GM19328 (cell line): ENCODE results near the gene GOSR2.
"Not testable (repeated sequence)": the region's sequence is repeated elsewhere in the genome, so short reads cannot be mapped to it uniquely, and the experiment has no call there.

Experiments used
- ATAC-seq: cut with Tn5 transposase; IDR thresholded peaks from one replicate; pipeline ENCODE4 v1.9.1; 2021; ENCODE audit warnings: mild to moderate bottlenecking, moderate library complexity; ENCODE audit not compliant: unreplicated experiment

GOSR2 gene

DNA sequence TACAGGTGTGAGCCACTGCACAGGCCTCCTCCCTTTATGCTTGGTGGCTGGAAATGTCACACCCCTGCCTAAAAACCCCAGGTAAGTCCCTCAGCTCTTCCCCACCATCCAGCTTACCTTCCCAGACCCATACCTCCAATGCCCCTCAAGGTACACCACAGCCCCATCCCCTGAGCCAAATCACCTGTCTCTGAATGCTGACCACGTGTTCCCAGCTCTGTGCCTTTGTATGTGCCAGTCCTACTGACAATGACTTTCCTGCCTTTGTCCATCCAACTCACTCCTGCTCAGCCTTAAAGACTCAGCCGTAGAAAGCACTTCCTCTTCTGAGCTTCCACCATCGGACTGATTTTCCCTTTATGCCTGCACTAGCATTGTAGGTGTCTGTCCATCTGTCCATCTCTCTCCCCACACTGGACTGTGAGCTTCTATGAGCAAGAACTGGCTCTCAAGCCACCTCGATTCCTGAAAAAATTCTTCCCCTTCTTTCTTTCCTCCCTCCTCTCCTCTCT, 30.7 kb upstream of the GOSR2 start:
- no peak for ATAC-seq

DNA sequence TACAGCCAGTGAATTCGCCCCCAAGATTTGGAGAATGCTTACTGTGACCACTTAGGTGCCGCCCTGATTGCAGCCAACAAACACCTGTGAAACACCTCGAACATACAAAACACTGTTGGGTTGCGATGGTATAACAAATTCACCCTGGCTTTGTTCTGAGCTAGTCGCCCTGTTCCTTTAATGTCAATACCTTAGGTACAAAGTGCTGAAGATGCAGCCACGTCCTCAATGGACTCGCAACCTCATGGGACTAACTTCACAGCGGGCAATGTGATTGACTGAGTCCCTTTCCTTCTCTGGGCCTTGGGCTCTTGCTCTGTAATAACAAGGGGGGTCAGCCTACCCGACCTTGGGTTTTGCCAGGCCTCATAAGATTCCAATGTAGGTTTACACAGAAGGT, 28.9 kb upstream of the GOSR2 start:
- ATAC-seq = no peak

DNA sequence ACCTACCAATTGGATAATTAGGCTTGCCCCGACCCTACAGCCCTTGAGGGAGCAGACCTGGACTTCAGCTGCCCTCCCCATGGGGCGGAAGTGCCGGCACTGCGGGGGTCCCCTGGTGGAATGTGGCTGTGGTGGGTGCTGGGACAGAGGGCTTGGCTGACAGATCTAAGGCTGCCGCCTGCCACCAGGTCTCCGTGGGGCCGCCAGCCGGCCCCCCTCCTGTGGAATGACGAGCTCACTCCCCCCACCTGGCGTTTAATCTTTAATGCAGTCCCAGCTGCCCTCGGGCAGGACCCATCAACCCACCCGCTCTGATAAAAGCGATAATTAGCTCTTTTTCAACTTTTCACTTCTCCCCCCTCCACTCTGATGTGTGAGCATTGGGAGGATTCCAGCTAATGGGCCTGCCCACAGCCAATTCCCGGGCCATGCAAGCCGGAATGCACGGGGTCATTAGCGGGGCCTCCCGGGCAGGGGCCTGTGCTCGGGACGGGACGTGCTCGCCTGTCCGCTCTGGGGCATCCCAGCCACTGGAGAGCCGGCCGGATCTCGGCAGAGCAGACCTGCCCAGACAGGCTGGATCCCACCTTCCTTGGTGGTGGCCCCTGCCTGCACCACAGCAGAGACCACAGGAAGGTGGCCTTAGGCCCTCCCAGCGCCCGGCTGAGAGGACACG, 28.3 kb upstream of the GOSR2 start:
- ATAC-seq = no peak

DNA sequence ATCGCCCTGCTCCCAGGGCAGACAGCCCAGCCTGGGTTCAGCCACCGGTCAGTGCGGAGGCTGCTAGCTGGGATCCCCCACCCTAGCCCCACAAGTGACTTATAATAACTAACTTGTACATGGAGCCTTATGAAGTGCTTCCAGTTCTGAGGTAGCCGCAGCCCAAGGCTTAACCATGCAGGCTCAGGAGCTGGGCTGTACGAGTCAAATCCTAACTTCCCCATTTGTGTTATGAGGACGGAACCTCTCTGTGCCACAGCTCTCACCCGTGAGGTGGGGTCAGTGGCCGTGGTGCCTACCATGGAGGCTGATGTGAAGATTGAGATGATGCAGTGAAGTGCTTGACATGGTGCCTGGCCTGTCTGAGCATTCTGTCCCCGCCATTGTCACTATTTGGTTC, 27.8 kb upstream of the GOSR2 start:
- ATAC-seq = no peak

DNA sequence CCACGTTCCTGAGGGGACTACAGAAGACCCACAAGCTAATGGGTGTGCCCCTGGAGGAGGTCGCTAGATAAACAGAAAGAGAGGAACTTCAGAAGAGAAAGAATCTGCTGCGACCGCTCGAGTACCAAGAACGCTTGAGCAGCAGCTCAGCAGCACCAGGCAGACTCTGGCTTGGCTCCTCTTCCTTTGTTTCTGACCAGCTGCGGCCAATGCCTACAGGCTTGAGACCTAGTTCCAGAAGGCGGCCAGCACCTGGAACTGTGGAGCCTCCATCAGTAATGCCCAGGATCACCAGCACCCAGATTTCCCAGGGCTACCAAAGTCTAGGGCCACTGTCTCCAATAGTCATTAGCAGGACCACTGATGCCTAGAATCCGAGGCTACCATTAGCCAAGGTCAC, 26.0 kb upstream of the GOSR2 start:
- no peak for ATAC-seq

DNA sequence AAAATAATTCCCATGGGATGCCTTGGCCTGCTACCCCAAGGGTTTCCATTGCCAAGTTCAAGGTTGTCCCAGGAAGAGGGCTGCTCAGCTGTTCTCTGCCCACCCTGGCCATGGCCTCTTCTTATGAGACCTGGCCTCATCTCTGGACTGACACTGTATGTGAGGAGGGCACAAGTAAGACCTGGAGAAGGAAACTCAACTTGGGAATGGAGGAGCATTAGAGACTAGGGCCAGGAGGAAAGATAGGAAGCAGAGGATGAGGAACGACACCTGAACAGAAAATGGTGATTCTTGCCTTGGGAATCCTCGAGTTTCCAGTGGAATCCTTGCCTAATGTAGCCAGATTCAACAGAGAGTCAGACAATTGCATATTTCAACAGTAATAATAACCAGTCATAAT, 24.6 kb upstream of the GOSR2 start:
- ATAC-seq = no peak

DNA sequence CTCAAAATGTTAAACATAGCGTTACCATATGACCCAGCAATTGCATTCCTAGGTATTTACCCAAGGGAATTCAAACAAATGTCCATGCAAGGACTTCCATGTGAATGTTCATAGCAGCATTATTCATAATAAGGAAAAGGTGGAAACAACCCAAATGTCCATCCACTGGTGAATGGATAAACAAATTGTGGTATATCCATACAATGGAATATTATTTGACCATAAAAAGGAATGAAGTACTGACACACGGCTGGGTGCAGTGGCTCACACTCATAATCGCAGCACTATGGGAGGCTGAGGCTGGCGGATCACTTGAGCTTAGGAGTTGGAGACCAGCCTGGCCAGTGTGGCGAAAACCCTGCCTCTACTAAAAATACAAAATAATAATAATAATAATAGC, 24.1 kb upstream of the GOSR2 start:
- ATAC-seq = no peak

DNA sequence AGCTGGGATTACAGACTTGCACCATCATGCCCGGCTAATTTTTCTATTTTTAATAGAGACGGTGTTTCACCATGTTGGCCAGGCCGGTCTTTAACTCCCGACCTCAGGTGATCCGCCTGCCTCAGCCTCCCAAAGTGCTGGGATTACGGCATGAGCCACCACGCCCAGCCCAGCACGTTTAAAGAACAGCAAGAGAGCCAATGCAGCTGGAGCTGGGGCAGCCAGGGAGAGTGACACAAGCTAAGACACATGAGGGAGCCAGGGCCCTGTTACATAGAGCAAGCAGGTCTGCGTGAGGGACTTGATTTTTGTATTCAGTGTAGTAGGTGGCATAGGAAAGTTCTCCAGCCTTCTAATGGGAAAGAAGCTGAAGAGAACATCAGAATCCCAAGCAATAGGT, 21.7 kb upstream of the GOSR2 start:
- ATAC-seq = no peak

DNA sequence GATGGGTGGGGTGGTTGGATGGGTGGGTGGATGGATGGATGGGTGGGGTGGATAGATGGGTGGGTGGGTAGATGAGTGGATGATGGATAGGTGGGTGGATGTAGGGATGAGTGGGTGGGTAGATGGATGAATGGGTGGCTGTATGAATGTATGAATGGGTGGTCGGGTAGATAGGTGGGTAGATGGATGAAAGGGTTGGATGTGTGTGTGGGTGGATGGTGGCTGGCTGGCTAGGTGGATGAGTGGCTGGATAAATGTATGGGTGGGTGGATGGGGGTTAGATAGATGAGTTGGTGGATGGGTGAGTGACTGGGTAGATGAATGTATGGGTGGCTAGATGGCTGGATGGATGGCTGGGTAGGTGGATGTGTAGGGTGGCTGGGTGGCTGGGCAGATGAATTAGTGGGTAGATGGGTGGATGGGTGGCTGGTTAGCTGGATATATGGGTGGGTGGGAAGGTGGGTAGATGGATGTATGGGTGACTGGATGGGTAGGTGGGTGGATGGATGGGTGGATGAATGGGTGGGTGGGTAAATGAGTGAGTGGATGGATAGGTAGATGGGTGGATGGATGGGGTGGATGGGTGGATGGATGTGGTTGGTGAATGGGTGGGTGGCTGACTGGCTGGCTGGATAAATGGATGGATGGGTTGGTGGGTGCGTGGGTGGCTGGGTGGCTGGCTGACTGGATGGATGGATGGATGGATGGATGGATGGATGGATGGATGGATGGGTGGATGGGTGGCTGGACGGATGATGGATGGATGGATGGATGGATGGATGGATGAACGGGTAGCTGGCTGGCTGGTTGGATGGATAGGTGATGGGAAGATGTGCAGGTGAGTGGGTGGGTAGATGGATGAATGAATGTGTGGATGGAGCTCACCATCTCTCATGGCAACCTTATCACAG, 18.9 kb upstream of the GOSR2 start:
- no peak for ATAC-seq

DNA sequence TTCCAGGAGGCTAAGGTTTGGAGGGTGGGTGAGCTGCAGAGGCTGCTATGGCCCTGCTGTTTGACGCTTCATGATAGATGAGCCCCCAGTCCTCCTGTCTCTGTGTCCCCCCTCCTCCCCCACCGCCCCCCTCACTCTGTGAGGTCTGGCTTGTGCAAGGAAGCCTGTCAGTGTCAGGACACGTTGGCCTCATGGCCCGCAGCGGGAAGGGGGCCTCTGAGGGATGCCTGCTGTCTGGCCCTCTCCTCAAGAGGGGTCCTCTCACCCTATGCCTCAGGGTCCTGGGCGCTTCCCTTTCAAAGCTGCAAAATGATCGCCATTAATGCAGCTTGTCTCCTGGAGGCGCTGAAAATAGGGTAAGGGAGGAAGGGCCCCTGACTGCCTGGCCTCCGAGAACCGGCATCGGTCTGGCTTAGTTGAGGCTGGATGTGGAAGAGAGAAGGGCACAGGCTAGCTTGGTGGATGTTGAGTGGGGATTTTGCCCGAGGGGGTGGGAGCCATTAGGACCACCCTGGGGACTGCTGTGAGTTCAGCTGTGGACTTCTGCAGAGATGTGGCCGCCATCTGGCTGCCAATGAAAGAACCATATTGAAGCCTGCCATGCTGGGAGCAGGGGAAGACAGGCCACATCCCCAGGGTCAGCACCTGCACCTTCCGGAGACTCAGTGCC, 14.8 kb upstream of the GOSR2 start:
- no peak for ATAC-seq

DNA sequence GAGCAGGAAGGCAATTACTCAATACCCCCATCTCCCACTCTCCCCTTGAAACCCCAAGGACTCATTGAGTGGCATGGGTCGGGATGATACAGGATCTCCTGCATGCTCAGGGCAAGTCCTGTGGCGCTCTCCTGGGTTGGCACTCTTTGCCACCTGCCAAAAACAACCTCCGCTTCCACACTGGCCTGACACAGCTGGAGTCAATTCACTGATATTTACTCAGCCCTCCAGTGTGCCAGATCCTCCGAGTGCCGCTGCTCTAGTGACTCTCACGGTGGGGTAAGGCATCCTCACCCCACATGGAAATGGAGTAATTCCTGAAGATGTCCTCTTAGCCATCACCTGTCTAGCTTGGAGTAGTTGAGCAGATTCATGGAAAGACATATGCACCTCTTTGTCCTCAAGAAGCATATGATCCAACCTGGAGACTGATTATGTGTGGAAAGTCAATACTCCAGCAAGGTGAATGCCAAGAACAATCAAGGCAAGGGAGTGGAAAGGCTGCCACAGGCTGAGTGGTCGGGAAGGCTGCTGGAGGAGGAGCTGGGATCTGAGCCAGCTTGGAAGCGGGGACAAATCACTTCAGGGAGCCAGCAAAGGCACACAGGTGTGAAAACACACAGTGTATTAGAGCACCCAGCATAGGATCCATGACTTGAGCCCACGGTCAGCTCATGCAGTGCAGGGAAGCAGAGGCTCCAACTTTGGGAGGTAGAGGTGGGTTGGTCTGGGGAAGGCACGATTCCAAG, 12.6 kb upstream of the GOSR2 start:
- ATAC-seq = no peak

DNA sequence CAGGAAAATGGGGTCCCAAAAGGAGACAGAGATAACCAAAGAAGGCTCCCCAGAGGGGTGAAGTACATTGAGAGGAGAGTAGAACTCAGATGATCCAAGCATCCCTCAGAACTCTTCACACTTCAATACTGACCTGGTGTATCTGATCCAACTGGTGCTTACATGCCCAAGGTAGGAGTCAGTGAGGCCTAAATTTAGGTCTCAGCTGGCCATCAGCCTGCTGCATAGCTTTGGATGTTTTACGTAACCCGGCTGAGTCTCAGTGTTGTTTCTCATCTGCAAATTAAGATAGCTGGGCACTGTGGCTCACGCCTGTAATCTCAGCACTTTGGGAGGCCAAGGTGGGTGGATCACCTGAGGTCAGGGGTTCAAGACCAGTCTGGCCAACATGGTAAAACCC, 11.6 kb upstream of the GOSR2 start:
- ATAC-seq = no peak

DNA sequence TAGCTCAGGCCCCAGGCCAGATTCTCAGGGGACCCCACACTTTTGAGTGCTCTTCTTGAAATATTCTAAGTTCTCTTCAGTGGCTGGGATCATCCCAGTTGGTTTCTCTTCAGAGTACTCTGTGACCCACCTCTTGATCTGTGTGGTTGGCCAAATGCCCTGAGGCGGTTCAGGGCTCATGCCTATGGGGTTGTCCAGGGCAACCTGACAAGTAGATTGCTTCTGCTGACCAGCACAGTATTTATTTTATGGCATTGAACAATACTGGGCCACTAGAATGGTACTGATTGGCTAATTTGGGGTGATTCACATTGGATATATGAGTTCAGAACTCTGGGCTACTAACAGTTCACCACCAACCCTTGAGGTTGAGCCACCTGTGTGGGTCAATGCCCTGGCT, 7.4 kb upstream of the GOSR2 start:
- no peak for ATAC-seq

DNA sequence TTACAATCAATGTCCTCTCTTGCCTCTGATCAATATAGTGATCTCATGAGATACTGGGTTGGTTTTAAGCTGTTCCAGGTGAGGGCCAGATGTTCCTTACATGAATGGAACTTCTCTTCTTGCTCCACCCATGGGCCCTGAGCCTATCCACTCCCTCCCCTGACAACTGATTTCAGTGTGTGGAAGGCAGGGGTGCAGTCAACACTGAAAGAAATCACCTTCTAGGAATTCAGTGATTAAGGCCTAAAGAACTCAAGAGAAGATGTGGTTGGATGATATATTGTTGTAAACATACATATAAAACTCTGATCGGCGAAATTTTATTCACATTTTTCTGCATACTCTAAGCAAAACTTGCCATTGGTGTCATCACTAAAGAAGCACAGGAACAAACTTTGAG, 6.7 kb upstream of the GOSR2 start:
- ATAC-seq = no peak

DNA sequence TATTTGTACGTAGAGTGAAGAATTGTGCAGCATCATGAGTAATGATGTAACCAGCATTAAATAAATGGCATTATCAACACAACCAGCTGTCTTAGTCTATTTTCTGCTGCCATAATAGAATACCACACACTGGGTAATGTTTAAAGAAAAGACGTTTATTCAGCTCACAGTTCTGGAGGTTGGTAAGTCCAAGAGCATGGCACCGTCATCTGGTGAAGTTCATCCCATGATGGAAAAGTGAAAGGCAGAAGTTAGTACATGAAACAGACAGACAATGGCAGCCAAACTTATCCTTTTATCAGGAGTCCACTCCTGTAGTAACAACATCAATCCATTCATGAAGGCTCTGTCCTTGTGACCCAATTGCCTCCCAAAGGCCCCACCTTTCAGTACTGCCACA, 6.3 kb upstream of the GOSR2 start:
- no peak for ATAC-seq

DNA sequence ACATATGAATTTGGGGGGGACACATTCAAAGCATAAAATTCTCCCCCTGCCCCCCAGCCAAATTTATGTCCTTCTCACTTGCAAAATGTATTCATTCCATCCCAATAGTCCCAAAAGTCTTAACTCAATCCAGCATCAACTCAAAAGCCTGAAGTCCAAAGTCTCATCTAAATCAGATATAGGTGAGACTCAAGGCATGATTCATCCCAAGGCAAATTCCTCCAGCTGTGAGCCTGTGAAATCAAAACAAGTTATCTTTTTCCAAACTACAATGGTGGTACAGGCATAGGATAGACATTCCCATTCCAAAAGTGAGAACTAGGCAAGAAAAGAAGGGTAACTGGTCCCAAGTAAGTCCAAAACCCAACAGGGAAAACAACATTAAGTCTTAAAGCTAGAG, 5.9 kb upstream of the GOSR2 start:
- ATAC-seq = no peak

DNA sequence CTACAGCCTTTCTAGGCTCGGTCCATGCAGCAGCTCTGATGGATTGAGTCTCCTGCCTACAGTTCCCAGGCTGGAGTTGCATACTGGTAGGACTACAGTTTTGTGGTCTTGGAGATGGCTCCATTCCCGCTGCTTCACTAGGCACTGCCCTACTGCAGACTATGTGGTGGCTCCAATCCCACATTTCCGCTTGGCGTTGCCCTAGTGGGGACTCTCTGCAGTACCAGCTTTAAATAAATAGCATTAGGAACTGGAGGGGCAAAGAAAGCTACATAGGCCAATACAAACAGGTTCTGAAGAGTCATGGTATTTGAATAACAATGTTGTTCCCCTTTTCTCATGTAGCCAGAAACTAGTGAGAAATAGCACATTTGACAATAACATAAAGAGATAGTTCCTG, 5.4 kb upstream of the GOSR2 start:
- no peak for ATAC-seq

DNA sequence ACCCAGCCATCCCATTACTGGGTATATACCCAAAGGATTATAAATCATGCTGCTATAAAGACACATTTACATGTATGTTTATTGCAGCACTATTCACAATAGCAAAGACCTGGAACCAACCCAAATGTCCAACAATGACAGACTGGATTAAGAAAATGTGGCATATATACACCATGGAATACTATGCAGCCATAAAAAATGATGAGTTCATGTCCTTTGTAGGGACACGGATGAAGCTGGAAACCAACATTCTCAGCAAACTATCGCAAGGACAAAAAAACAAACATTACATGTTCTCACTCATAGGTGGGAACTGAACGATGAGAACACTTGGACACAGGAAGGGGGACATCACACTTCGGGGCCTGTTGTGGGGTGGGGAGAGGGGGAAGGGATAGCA, 998 bp upstream of the GOSR2 start:
- not testable (repeated sequence) for ATAC-seq

DNA sequence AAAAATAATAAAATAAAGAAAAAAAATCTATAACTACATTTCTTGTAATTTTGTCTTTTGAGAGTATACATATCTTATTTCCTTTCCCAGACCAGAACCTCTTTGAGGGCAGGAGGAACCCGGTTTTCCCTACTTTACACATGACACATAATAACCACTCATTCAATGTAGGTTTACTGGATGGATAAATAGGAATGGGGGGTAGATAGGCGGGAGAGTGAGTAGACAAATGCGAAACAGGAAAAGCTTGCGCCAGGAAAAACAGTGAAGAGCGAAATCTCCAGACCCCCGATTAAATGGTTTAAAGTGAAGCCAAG, 515 bp upstream of the GOSR2 start:
- no peak for ATAC-seq

DNA sequence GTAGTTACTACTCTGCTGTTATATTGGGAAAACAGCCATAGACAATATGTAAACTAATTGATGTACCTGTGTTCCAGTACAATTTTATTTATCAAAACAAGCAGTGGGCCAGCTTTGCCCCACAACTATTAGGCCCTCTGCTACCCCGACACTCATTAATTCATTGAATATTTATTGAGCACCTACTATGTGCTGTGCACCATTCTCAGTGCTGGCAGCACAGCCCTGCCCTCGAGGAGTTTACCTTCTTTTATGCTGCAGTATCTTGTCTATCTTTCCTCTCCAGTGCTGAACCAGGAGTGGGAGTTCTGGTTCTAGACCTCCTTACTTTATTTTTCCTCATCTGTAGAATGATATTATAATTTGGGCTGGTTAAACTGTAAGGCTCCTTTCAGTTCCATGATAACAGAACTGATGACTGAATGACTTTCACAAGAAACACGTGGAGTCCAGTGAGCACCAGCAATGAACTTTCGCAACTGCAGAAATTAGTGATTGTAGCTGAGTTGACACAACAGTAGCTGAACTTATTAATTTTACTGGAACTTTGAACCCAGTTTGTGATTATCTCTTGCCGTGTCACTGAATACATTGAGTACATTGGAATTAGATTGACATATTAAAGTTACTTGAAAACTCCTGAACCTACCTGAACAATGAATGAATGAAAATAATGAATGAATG, 2.4 kb downstream of the GOSR2 start:
- ATAC-seq = no peak
